H9 (cell line): Measurements from ENCODE around the gene GBA2. TPM values are rescaled to one million over a fixed set of nuclear protein-coding genes. Genes with fewer than 3 reads are reported as not detected.

Experiments
- DNase-seq: peaks from one replicate; pipeline ENCODE4 v3.0.0-alpha.2; 2017
- H2AFZ ChIP-seq: one replicate; pipeline ENCODE4 v1.6.1; 2013; ENCODE audit warnings: mild to moderate bottlenecking, low read length, control low read depth, moderate library complexity
- H2AK5ac ChIP-seq: 2 replicates; pipeline ENCODE4 v1.6.1; 2013; ENCODE audit warnings: low read length, control low read depth, mixed read lengths; ENCODE audit not compliant: insufficient read length
- H2BK120ac ChIP-seq: one replicate; pipeline ENCODE4 v1.6.1; 2013; ENCODE audit warnings: low read depth, mild to moderate bottlenecking, low read length, control low read depth, inconsistent platforms; ENCODE audit not compliant: poor library complexity, severe bottlenecking
- H2BK12ac ChIP-seq: 2 replicates; pipeline ENCODE4 v1.6.1; 2013; ENCODE audit warnings: low read length, control low read depth, mixed read lengths, low read depth; ENCODE audit not compliant: insufficient read length
- H2BK15ac ChIP-seq: 2 replicates; pipeline ENCODE4 v1.6.1; 2013; ENCODE audit warnings: low read depth, low read length, control low read depth
- H2BK20ac ChIP-seq: one replicate; pipeline ENCODE4 v1.6.1; 2013; ENCODE audit warnings: low read depth, mild to moderate bottlenecking, low read length, control low read depth, inconsistent platforms; ENCODE audit not compliant: poor library complexity, severe bottlenecking
- H2BK5ac ChIP-seq: 2 replicates; pipeline ENCODE4 v1.6.1; 2013; ENCODE audit warnings: low read length, control low read depth, mixed read lengths; ENCODE audit not compliant: insufficient read length
- H3K14ac ChIP-seq: 2 replicates; pipeline ENCODE4 v1.6.1; 2013; ENCODE audit warnings: low read length, control low read depth; ENCODE audit not compliant: insufficient read depth
- H3K18ac ChIP-seq: 2 replicates; pipeline ENCODE4 v1.6.1; 2013; ENCODE audit warnings: low read depth, mild to moderate bottlenecking, mixed read lengths, low read length, control low read depth; ENCODE audit not compliant: insufficient read length
- H3K23ac ChIP-seq: 2 replicates; pipeline ENCODE4 v1.6.1; 2013; ENCODE audit warnings: low read length, control low read depth, mixed read lengths, low read depth; ENCODE audit not compliant: insufficient read length
- H3K23me2 ChIP-seq: 2 replicates; pipeline ENCODE4 v1.6.1; 2013; ENCODE audit warnings: low read depth, mild to moderate bottlenecking, mixed read lengths, low read length, control low read depth; ENCODE audit not compliant: insufficient read length, poor library complexity, severe bottlenecking
- H3K27ac ChIP-seq: 2 replicates; pipeline ENCODE4 v1.5.1; 2013; ENCODE audit warnings: low read length, control low read depth, mixed read lengths, low read depth; ENCODE audit not compliant: insufficient read length
- H3K27me3 ChIP-seq: 2 replicates; pipeline ENCODE4 v1.6.1; 2013; ENCODE audit warnings: low read length, control low read depth, inconsistent platforms; ENCODE audit not compliant: insufficient read depth
- H3K4ac ChIP-seq: 2 replicates; pipeline ENCODE4 v1.6.1; 2013; ENCODE audit warnings: low read depth, mild to moderate bottlenecking, control low read depth, inconsistent platforms, low read length, moderate library complexity
- H3K4me1 ChIP-seq: 2 replicates; pipeline ENCODE4 v1.6.1; 2013; ENCODE audit warnings: low read length, control low read depth, inconsistent platforms; ENCODE audit not compliant: insufficient read depth
- H3K4me2 ChIP-seq: 2 replicates; pipeline ENCODE4 v1.6.1; 2013; ENCODE audit warnings: low read length, control low read depth, mixed read lengths; ENCODE audit not compliant: insufficient read length, insufficient read depth
- H3K56ac ChIP-seq: 2 replicates; pipeline ENCODE4 v1.6.1; 2013; ENCODE audit warnings: low read depth, mild to moderate bottlenecking, mixed read lengths, low read length, control low read depth; ENCODE audit not compliant: insufficient read length
- H3K79me1 ChIP-seq: 2 replicates; pipeline ENCODE4 v1.6.1; 2013; ENCODE audit warnings: low read depth, mild to moderate bottlenecking, moderate library complexity, low read length, control low read depth, inconsistent platforms; ENCODE audit not compliant: insufficient read depth, poor library complexity, severe bottlenecking
- H3K79me2 ChIP-seq: 2 replicates; pipeline ENCODE4 v1.6.1; 2013; ENCODE audit warnings: low read length, control low read depth, inconsistent platforms; ENCODE audit not compliant: insufficient read depth
- H3K9ac ChIP-seq: 2 replicates; pipeline ENCODE4 v1.6.1; 2013; ENCODE audit warnings: low read length, control low read depth, mixed read lengths; ENCODE audit not compliant: insufficient read length; ENCODE audit errors: extremely low read depth
- H3K9me3 ChIP-seq: one replicate; pipeline ENCODE4 v1.6.1; 2013; ENCODE audit warnings: low read depth, low read length, inconsistent platforms; ENCODE audit not compliant: control insufficient read depth
- H3T11ph ChIP-seq: one replicate; pipeline ENCODE4 v1.6.1; 2013; ENCODE audit warnings: mild to moderate bottlenecking, low read length, control low read depth, inconsistent platforms
- H4K20me1 ChIP-seq: one replicate; pipeline ENCODE4 v1.6.1; 2013; ENCODE audit not compliant: control insufficient read depth, insufficient read length, insufficient read depth
- H4K5ac ChIP-seq: 2 replicates; pipeline ENCODE4 v1.6.1; 2013; ENCODE audit warnings: low read depth, mild to moderate bottlenecking, mixed read lengths, low read length, control low read depth; ENCODE audit not compliant: insufficient read length
- H4K8ac ChIP-seq: replicated peaks from 2 replicates; pipeline ENCODE4 v1.6.1; 2013; ENCODE audit warnings: low read length, control low read depth, mixed read lengths, low read depth; ENCODE audit not compliant: insufficient read length
- H4K91ac ChIP-seq: 2 replicates; pipeline ENCODE4 v1.6.1; 2013; ENCODE audit warnings: low read depth, mild to moderate bottlenecking, moderate library complexity, mixed read lengths, low read length, control low read depth; ENCODE audit not compliant: insufficient read length
- H3K27ac Mint-ChIP-seq, 3 experiments: 2 replicates in 2 of 3; 3 replicates in 1 of 3; pipeline ENCODE4 v1.8.0; 2020 to 2021; ENCODE audit warnings: mixed read lengths in 3 of 3, mild to moderate bottlenecking in 1 of 3, moderate library complexity in 1 of 3
- H3K27me3 Mint-ChIP-seq: 2 replicates; pipeline ENCODE4 v1.8.0; 2021; ENCODE audit warnings: low read depth, mild to moderate bottlenecking, moderate library complexity, mixed read lengths
- H3K36me3 Mint-ChIP-seq, 3 experiments: 2 replicates in 2 of 3; 3 replicates in 1 of 3; pipeline ENCODE4 v1.8.0; 2020 to 2021; ENCODE audit warnings: low read depth in 3 of 3, mixed read lengths in 3 of 3; ENCODE audit not compliant: insufficient read depth in 1 of 3
- H3K4me1 Mint-ChIP-seq, 2 experiments: 2 replicates each; pipeline ENCODE4 v1.8.0; 2020; ENCODE audit warnings: mixed read lengths in 2 of 2
- H3K4me3 Mint-ChIP-seq, 2 experiments: 2 replicates in 1 of 2; 3 replicates in 1 of 2; pipeline ENCODE4 v1.8.0; 2020 to 2021; ENCODE audit warnings: mild to moderate bottlenecking in 2 of 2, mixed read lengths in 2 of 2, moderate library complexity in 1 of 2
- H3K9me3 Mint-ChIP-seq, 2 experiments: 2 replicates in 1 of 2; 3 replicates in 1 of 2; pipeline ENCODE4 v1.8.0; 2020; ENCODE audit warnings: mild to moderate bottlenecking in 2 of 2, mixed read lengths in 2 of 2, moderate library complexity in 1 of 2
- WGBS: extraction: QIAGEN DNeasy Blood & Tissue Kit; methylation state at CpG from one replicate; pipeline ENCODE4 v1.1.7; 2013; ENCODE audit warnings: missing lambda C conversion rate, low lambda C conversion rate, mixed read lengths; ENCODE audit not compliant: insufficient read length; ENCODE audit errors: extremely low coverage; 5-methylcytosine and 5-hydroxymethylcytosine counted together
- total RNA-seq: library from RNA; stranded (reverse); gene quantifications from 2 replicates; pipeline ENCODE4 v1.2.1, GENCODE V29; 2021
- TF ChIP-seq, protein P1 (sequence below): fragments of 200-600 bp; sonication (generic); conservative IDR thresholded peaks from 3 replicates; pipeline ENCODE4 v1.8.0; 2021; ENCODE audit warnings: antibody characterized with exemption, mild to moderate bottlenecking

Gene GBA2
- total RNA-seq, 1 experiment from 2014 or later, result 103 TPM

DNA sequence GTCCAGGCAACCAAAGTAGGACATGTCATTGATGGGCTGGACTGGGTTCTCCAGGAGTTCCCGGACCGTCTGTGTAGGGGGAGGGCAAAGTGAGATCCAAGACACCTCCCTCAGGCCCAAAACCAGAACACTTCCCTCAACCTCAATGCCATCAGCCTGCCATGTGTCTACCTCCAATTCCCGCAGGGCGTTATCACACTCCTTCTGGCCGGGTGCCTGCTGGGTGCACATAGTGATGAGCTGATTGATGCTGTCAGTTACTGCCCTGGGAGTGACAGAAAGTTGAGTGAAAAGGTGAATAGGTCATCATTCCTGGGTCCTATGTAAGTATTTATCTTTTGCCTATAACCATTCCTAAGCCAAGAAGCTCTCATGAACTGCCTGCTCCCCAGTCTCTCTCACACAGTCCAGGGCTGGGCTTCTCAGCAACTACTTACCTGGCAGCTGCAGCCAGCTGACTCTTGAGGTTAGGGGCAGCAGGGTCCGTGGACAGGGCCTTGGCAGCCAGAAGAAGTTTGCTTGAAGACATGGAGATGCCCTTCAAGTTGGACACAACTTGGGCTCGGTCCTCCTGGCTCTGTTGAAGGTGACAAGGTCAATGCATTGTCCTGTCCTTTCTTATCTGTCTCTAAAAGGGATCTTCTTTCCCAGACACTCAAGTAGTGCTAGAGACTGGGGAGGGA is 38.1 kb downstream of the GBA2 start:
- Histone ChIP-seq H3K79me1 (no peaks in the 10 kb centered on the region), H3K27ac (no peak overlapping the region), H3K79me2 (no peaks in the 10 kb centered on the region), H4K8ac (no peak overlapping the region), H4K91ac (no peak overlapping the region), H2BK20ac (no peak overlapping the region), H2BK5ac (no peak overlapping the region), H3K23ac (no peak overlapping the region), H3K4me1 (no peaks in the 10 kb centered on the region), H3K9me3 (no peaks in the 10 kb centered on the region), H3K4ac (no peak overlapping the region), H2AK5ac (no peak overlapping the region), H3K18ac (no peak overlapping the region), H2BK12ac (no peak overlapping the region), H3K23me2 (no peaks in the 10 kb centered on the region), H2BK120ac (no peak overlapping the region), H3K4me2 (no peak overlapping the region), H2AFZ (no peak overlapping the region), H3T11ph (no peak overlapping the region), H3K27me3 (no peaks in the 10 kb centered on the region), H4K5ac (no peak overlapping the region), H4K20me1 (no peaks in the 10 kb centered on the region), H3K9ac (no peak overlapping the region), H3K14ac (no peak overlapping the region), H3K56ac (no peak overlapping the region), H2BK15ac (no peak overlapping the region)
- peaks cover 0 to 9% of the 10 kb centered on the region in 2 experiments; a peak in 2 of 4 replicates for H3K4me1 Mint-ChIP-seq
- H3K27me3 Mint-ChIP-seq, result no peaks in the 10 kb centered on the region; the same call in 1 of the 2 replicates
- peaks cover 57 to 94% (median 58%) of the 10 kb centered on the region in 3 experiments for H3K36me3 Mint-ChIP-seq
- DNase-seq, result no peak
- H3K9me3 Mint-ChIP-seq, result no peaks in the 10 kb centered on the region
- TF ChIP-seq, protein P1, sequence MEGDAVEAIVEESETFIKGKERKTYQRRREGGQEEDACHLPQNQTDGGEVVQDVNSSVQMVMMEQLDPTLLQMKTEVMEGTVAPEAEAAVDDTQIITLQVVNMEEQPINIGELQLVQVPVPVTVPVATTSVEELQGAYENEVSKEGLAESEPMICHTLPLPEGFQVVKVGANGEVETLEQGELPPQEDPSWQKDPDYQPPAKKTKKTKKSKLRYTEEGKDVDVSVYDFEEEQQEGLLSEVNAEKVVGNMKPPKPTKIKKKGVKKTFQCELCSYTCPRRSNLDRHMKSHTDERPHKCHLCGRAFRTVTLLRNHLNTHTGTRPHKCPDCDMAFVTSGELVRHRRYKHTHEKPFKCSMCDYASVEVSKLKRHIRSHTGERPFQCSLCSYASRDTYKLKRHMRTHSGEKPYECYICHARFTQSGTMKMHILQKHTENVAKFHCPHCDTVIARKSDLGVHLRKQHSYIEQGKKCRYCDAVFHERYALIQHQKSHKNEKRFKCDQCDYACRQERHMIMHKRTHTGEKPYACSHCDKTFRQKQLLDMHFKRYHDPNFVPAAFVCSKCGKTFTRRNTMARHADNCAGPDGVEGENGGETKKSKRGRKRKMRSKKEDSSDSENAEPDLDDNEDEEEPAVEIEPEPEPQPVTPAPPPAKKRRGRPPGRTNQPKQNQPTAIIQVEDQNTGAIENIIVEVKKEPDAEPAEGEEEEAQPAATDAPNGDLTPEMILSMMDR, result no peak
- no peak overlapping the region for H3K4me3 Mint-ChIP-seq
- no CpG with 5 or more reads among the region's 7 CpGs for WGBS
- H3K27ac Mint-ChIP-seq, result no peak overlapping the region
